Ovary (tissue), 3 donors: Measurements from ENCODE around the gene ANGPTL8.

Experiments
- POLR2A ChIP-seq: fragments of 450-650 bp; IDR thresholded peaks from one replicate; pipeline ENCODE4 v1.6.1; 2017; ENCODE audit warnings: antibody characterized with exemption, mild to moderate bottlenecking, moderate library complexity
- TF ChIP-seq, protein P1 (sequence below), 3 donors: fragments of 450-650 bp in 2 of 3; fragments of 200-600 bp in 1 of 3; IDR thresholded peaks; one replicate each; pipeline versions ENCODE4 v1.5.1 to v1.8.0; 2016 to 2022; ENCODE audit warnings: antibody characterized with exemption in 3 of 3, mild to moderate bottlenecking in 1 of 3
- donor health status: DM: no; HTN: no; CAD: no.

GRCh38 chr19:11208561-11209471 is 30.6 kb upstream of the ANGPTL8 start:
- TF ChIP-seq, protein P1, sequence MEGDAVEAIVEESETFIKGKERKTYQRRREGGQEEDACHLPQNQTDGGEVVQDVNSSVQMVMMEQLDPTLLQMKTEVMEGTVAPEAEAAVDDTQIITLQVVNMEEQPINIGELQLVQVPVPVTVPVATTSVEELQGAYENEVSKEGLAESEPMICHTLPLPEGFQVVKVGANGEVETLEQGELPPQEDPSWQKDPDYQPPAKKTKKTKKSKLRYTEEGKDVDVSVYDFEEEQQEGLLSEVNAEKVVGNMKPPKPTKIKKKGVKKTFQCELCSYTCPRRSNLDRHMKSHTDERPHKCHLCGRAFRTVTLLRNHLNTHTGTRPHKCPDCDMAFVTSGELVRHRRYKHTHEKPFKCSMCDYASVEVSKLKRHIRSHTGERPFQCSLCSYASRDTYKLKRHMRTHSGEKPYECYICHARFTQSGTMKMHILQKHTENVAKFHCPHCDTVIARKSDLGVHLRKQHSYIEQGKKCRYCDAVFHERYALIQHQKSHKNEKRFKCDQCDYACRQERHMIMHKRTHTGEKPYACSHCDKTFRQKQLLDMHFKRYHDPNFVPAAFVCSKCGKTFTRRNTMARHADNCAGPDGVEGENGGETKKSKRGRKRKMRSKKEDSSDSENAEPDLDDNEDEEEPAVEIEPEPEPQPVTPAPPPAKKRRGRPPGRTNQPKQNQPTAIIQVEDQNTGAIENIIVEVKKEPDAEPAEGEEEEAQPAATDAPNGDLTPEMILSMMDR (IDR thresholded peaks at IDR 0.05): no peak
- TF ChIP-seq POLR2A: no peak
